GM19438 (cell line): ENCODE results near the gene KDM3A.
A peak's percentile ranks its signal among the peaks of the same experiment; 100 is the strongest.

Source experiments
- ATAC-seq: cut with Tn5 transposase; IDR thresholded peaks from one replicate; pipeline ENCODE4 v1.9.1; 2021; ENCODE audit warnings: low read depth; ENCODE audit not compliant: unreplicated experiment

The KDM3A gene

DNA sequence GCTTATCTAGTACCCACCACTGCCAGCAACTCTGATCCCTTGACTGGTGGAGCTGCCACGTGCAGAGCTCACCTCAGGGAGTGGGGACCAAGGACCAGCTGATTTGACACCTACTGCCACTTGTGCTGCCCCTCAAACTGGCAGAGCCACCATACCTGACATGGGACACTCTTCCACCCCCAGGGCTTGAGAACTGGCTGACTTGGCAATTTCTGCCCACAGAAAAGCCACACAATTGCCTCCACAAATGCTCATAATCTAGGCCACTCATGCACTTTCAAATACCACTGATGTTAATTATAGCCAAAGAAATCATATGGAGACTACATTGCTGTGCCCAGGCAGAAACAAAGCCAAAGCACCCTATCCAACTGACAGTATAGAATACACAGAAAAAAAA is 11.8 kb upstream of the KDM3A start:
- ATAC-seq: no peak

DNA sequence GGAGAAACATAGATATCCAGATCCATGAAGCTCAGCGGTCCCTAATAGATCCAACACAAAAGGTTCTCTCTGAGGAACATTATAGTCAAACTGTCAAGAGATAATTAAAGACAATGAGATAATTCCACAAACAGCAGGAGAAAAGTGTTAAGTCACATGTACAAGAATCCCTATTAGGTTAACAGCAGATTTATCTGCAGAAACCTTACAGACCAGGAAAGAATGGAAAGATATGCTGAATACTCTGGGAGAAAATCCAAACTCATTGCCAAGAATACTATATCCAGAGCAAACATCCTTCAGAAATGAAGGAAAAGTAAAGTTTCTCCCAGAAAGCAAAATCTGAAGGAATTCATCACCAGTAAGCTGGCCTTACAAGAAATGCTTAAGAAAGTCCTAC is 10.8 kb upstream of the KDM3A start:
- ATAC-seq: no peak

DNA sequence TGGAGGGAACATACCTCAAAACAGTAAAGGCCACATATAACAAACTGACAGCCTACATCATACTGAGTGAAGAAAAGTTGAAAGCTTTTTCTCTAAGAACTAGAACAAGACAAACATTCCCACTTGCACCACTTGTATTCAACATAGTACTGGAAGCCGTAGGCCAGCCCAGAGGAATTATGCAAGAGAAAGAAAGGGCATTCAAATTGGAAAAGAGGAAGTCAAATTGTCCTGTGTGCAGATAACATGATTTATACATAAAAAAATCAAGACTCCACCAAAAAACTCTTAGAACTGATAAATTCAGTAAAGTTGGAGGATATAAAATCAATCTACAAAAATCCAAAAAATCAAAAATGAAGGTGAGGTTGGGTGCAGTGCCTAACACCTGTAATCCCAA is 8.0 kb upstream of the KDM3A start:
- no peak for ATAC-seq

DNA sequence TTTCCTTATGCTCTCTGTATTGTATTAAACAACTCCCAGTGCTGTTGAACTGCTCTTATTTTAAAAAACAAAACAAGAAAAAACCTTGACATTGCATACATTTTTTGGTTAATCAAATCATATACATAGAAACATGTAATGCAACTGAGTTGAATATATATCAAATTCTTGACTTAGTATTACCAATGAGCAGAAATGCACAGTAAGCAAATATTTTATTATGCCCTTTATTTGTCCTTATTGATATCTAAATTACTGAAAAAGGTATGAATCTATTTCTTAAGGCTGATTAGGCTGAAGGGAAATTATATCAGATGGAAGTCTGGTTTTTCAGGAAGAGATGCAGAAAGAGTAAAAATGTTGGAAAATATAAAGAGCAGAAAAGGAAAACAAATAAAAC is 6.9 kb upstream of the KDM3A start:
- ATAC-seq: no peak

DNA sequence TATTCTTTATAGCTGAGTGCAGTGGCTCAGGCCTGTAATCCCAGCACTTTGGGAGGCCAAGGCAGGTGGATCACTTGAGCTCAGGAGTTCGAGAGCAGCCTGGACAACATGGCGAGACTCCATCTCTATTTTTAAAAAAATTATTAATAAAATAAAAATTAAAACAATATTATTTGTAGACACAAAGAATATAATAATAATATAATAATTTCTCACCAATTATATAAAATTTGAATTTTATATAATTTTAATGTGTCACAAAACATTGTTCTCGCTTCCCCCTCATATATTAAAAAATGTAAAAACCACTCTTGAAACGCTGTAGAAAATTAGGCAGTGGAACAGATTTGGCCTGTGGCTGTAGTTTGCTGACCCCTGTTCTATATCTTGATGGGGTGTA is 5.6 kb upstream of the KDM3A start:
- ATAC-seq: no peak

DNA sequence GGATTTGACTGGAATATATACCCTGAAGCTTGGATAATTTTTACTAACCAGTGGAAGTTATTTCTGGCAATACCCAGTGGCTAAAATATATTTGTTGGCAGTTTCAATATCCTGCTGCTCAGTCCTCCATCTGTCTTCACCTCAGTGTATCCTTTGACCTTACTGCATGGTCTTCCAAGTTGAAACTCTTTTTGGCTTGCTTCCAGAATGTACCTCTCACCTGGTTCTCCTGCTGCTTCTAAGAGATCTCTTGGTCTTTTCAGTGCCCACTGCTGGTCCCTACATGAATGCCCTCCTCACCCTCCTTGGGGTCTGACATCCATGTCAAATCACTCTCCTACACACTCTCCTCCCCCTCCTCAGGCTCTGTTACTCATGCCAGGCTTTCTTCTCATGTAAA is 4.8 kb upstream of the KDM3A start:
- ATAC-seq: no peak

DNA sequence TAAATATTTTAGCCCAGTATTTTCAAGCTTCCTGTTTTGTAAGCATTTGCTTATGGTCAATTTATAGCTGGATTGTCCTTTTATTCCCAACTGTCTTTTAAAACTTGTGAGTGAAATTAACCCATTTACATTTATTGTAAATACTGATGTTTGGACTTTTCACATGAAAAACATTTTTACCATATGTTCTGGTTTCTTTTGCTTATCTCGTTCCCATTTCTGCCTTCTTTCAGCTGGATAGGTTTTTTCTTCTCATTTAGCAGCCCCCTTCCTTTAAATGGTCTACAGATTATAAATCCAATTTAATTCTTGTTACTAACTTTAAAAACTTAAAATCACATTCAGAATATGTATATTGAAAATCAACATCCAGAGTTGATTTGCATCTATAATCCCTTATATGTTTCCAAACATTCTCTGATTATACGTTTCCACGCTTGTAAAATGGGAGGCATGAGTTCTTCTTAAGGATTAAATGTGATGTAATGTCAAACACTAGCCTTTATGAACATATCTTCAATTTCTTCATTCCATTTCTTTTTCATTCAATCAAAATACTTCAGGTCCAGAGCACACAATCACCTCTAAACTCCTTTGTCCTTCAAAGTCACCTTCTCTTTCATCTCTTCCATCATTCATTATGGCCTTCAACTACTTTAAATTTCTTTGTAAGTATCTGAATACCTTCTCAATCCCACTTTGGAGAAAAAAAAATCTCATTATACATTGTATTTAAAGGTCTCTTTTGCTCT is 1.1 kb upstream of the KDM3A start:
- no peak for ATAC-seq

DNA sequence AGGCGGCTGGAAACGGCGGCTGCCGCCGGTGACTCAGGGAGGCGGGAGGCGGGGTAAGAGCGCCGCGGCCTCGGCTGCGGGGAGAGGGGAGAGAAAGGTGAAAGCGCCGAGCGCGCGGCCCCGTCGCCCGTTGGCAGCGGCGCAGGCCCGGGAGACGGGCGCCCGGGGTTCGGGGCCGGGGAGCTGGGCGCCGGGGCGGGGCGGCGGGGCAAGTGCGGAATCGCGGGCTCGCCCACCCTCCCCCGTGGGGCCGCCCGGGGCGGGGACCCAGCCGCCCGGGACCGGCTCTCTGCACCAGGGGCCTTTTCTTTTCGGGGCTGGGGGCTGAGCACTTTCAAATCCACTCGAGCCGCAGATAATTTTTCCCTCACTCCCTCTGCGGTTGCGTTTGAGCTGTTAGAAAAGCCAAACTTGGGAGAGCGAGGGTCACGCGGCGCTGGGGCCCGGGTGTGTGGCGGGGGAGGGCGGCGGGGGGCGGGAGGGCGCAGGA is 266 bp downstream of the KDM3A start:
- ATAC-seq: peak; percentile 12

DNA sequence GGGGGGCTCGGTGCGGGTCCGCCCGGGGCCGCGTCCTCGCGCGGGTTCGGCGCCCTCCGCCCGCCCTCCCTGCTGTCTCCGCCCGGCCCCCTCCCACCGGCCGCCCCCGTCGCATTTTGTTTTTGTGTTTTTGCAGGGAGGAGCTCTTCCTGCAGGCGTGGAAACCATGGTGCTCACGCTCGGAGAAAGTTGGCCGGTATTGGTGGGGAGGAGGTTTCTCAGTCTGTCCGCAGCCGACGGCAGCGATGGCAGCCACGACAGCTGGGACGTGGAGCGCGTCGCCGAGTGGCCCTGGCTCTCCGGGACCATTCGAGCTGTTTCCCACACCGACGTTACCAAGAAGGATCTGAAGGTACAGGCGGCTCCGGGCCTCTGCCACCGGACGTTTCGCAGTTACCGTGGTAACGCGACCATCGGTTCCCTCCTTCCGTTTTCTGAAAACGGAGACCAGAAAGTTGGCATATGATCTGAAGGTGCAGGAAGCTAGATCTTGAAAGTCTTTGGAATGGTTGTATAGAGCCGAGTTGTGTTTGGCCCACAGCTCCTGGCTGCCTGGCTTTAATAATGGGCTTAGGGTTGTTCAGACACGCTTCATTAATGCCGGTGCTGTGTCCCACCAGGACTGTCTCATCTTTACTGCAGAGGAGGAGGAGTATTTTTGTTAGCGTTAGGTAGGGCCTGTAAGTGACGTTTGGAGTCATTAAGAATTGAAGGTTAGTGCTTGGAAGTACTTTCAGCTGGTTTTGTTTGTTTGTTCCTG is 891 bp downstream of the KDM3A start:
- ATAC-seq: peak; percentile 29

DNA sequence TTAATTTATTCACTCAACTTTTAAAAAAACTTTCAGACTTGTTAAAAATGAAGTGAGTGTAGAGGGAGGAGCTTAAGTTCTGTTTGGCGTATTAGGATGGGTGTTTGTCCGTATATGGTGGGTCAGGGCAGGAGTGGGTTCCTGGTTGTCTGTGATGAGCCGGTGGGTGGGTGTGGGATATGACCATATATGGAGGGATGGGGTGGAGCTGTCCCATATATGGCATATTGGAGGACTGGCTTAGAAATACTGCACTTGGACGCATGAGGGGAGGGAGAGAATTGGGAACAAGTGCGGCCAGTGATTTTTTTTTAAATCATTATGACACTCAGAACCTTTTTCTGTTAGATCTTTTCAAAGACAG is 1.5 kb downstream of the KDM3A start:
- ATAC-seq: peak; percentile 65

DNA sequence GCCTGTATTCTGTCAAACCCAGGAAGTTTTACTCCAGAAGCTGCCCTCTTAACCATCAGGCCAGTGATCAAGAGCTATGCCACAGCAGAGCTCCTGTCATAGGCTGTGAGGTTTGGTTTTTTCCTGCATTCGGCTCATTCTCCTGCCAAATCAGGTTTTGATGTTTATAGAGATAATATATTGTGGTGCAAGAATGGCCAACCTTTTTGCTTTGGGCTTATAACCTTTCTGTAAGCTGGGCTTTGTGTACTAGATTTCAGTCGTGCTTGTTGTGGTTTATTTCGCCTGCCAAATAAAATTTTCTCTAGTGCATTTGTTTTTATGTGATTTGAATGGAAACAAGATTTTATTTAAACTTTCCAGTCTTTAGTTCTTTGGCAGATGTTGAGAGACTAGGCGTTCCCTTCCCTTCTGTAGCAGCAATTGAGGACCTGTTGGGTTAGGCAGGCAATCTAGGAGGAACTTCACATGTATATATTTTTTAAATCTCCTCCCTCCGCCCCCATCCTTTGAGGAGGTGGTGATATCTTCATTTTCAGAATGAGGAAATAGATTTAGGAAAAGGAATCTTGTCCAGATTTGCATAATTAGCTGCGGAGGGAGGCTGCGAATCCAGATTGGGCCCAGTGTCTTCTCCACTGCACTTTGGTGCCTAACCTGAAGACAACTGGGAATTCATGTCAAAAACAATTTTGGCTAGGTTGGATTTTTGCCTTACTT is 2.6 kb downstream of the KDM3A start:
- ATAC-seq: no peak

DNA sequence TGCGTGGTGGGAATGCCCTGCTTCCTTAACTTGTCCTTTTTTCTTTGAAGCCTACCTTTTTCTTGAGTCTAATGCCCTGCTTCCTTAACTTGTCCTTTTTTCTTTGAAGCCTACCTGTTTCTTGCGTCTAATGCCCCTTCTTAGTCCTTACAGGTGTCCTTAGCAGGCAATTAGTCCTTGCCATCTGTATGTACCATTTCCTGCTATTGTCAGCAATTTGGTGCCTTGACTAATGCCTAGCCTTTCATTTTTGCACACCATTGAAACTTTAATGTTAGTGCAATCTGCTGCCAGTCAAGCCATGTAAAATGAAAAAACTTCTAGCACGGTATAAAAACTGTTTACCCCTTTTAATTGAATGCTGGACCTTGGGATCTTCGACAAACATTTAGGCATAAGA is 4.3 kb downstream of the KDM3A start:
- ATAC-seq: no peak

DNA sequence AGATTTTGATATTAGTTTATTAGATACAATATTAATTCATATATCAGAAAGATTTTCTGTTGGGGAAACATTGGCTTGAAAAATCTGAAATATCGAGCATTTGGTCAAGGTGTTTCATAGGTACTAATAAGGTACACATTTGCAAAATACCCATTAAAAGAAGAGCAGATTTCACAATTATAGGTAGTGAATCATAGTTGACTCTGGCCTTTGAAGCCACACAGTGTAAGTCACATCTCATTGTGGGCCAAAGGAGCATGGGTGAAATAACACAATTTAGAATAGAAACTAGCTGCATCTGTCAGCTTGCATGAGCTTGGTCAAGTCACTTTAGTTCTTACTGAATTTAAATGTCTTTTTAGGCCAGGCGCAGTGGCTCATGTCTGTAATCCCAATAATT is 4.9 kb downstream of the KDM3A start:
- no peak for ATAC-seq

DNA sequence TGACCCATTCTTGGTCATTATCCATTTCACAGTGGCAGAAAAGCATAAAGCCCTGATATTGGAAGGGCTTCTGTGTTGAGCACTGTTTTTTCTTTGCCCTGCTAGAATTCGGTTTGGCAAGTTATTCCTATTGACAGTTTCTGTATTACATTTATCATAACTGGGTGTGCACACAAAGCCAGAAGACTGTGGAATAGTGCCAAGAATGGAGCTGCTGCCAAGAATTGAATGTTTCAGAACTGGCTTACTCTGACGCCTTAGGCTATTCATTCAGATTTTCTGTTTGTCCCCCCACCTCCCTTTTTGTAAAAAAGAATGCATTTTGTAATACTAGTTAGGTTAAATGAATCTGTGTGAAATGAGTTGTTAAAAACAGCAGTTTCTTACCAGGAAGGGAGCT is 12.7 kb downstream of the KDM3A start:
- no peak for ATAC-seq

DNA sequence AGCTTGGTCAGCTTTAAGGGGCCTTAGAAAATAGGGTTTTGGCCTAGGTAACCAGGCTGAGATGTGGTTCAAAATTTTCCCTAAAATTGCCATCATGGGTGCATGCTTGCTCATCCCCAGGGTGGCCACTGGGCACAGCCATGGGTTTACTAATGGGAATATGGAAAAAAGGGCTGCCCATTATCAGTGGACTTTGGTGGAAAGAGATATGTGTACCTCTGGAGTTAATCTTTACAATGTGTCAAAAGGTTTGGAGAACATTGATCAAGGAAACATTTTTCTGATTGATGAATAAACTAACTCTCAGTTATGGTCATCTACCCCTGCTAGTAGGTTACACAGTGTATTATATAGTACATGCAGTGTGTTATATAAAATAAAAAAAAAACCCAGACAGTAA is 13.1 kb downstream of the KDM3A start:
- no peak for ATAC-seq

DNA sequence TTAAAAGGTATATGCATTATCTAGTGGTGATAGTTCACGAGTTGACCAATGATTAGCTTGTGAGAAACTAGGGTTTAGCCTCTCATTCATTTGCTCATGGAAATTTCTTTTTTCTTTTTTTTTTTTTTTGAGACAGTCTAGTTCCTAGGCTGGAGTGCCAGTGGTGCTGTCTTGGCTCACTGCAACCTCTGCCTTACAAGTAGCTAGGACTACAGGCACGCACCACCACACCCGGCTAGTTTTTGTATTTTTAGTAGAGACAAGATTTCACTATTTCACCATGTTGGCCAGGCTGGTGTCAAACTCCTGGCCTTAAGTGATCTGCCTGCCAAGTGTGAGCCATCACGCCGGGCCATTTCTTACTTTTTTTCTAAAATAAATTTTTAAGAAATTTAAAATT is 14.0 kb downstream of the KDM3A start:
- ATAC-seq: no peak

DNA sequence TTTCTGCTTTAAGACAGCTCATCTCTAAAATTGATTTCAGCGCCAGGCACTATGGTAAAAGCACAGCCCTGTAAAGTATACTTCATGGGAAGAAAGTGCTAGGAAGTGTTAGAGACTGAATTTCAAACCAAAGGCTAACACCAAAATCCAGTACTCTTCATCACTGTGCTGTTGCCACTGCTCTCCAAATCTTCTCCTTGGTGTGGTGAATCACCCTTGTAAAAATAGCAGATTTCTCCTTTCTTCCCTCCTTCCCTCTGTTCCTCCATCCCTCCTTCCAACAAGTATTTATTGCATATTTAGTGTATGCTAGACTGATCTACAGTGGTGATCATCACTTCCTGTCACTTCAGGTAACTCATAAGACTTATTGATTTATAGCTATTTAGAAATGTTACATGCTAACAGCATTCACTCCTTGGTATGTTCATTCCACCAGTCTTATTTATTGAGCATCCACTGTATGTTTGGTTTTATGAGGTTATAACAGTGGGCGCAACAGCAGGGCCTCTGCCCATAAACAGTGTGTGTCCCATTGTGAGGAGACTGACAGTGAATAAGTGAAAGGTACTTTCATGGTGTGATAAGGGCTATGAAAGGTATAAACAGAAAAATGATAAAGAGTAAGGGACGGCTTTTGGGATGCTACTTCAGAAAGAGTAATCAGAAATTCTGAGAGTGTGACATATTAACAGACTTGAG is 20.0 kb downstream of the KDM3A start:
- ATAC-seq: no peak

DNA sequence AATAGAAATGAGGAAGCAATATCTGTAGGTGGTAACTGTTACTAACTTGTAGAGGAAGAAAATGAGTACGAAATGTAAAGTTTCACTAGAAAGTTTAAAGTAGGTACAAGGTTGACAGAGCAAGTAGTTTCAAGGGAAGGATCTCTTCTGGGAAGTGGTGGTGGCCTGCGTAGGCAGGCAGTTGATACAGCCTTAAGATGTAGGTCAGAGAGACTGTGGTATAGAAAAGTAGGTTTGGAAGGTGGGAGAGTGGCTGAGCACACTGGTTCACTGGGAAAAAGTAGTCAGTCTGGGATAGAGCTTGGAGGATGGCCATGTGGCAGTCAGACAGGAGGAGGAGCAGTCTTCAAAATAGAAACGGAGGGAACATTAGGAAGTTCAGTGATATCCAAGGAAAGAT is 23.5 kb downstream of the KDM3A start:
- no peak for ATAC-seq

DNA sequence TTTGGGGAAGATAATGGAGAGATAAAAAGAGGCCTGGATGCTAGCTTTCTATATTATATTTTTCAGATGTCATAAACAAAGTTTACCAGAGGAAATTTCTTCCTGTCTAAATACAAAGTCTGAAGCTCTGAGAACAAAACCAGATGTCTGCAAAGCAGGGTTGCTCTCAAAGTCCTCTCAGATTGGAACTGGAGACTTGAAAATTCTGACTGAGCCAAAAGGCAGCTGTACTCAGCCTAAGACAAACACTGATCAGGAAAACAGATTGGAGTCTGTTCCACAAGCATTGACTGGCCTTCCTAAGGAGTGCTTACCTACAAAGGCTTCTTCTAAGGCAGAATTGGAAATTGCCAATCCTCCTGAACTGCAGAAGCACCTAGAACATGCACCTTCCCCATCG is 25.1 kb downstream of the KDM3A start:
- ATAC-seq: no peak

DNA sequence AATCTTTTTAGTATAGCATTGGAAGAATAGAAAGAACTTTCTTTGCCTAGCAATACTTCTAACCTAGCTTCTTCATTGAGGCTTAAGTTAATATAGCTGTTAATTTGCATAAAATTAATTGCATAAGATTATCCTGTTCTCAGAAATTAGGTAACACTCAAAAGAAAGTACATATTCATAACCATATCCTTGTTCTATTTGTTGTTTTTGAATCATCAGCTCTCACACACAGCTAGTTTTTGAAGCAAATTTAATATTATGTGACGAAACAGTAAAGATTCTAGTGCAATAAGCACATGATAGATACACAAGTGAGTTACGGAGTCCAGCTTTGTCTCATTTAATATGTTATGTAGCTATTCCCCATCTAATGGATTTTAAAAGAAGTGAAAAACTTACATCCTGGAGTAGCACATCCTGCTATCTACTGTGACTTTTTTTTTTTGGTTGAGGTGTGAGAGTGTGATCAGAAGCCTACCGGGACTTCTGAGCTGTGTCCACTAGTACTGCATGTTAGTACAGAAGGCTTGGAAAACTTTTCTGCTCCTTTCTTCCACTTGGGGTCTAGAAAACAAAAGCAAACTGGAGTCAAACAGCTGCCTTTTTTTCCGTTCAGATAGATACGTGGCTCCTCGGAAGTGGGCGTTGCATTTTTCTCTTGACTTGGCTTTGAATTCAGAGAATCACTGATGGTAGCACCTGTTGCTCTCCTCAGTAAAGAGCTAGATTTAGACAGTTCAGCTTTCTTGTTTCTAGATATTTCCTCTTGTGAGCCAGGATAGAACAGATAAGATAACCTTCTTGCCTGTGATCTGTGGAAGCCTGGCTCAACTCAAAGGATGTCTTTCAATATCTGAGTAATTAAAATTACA is 27.2 kb downstream of the KDM3A start:
- no peak for ATAC-seq
